Hepatocyte (in vitro differentiated cells): Measurements from ENCODE around the gene RENBP. TPM values are rescaled to one million over a fixed set of nuclear protein-coding genes. Genes with fewer than 3 reads are reported as not detected.

Experiments used
- DNase-seq: peaks from one replicate; pipeline ENCODE4 v3.0.0-alpha.2; 2016; ENCODE audit warnings: low spot score
- H2AFZ ChIP-seq: fragments of 200-600 bp; sonication (generic); 2 replicates; pipeline ENCODE4 v1.6.0; 2016; ENCODE audit warnings: antibody characterized with exemption, mild to moderate bottlenecking
- H3K27ac ChIP-seq: fragments of 200-600 bp; sonication (generic); 2 replicates; pipeline ENCODE4 v1.5.1; 2016; ENCODE audit warnings: mild to moderate bottlenecking
- H3K27me3 ChIP-seq: fragments of 200-600 bp; sonication (generic); 2 replicates; pipeline ENCODE4 v1.6.1; 2016
- H3K36me3 ChIP-seq: fragments of 200-600 bp; sonication (generic); replicated peaks from 2 replicates; pipeline ENCODE4 v1.5.1; 2016; ENCODE audit warnings: low read depth; ENCODE audit not compliant: insufficient read depth
- H3K4me1 ChIP-seq: fragments of 200-600 bp; sonication (generic); 2 replicates; pipeline ENCODE4 v1.5.1; 2016; ENCODE audit warnings: mild to moderate bottlenecking, moderate library complexity; ENCODE audit not compliant: insufficient read depth
- H3K4me2 ChIP-seq: fragments of 200-600 bp; sonication (generic); 2 replicates; pipeline ENCODE4 v1.6.0; 2016
- H3K4me3 ChIP-seq: fragments of 200-600 bp; sonication (generic); 2 replicates; pipeline ENCODE4 v1.5.1; 2016; ENCODE audit warnings: mild to moderate bottlenecking
- H3K79me2 ChIP-seq: fragments of 200-600 bp; sonication (generic); 2 replicates; pipeline ENCODE4 v1.6.0; 2017; ENCODE audit warnings: mild to moderate bottlenecking
- H3K9me2 ChIP-seq: fragments of 200-600 bp; sonication (generic); replicated peaks from 2 replicates; pipeline ENCODE4 v1.6.0; 2017; ENCODE audit warnings: mild to moderate bottlenecking; ENCODE audit not compliant: insufficient read depth
- H3K9me3 ChIP-seq: fragments of 200-600 bp; sonication (generic); 2 replicates; pipeline ENCODE4 v1.5.1; 2016; ENCODE audit warnings: low read depth, mild to moderate bottlenecking
- H4K20me1 ChIP-seq: fragments of 200-600 bp; sonication (generic); 2 replicates; pipeline ENCODE4 v1.6.0; 2016; ENCODE audit warnings: mild to moderate bottlenecking; ENCODE audit not compliant: insufficient read depth, poor library complexity, severe bottlenecking
- EZH2 ChIP-seq: fragments of 200-600 bp; sonication (generic); IDR thresholded peaks from 2 replicates; pipeline ENCODE4 v1.6.1; 2016; ENCODE audit warnings: antibody characterized with exemption, mild to moderate bottlenecking, borderline replicate concordance
- EZH2phosphoT487 ChIP-seq: fragments of 200-600 bp; sonication (generic); IDR thresholded peaks from one replicate; pipeline ENCODE4 v1.6.1; 2018; ENCODE audit warnings: antibody characterized with exemption, mild to moderate bottlenecking, low read depth, moderate library complexity; ENCODE audit not compliant: unreplicated experiment, severe bottlenecking
- WGBS: methylation state at CpG from one replicate; pipeline ENCODE4 v1.1.6; 2016; ENCODE audit warnings: low lambda C conversion rate; ENCODE audit errors: missing lambda C conversion rate; 5-methylcytosine and 5-hydroxymethylcytosine counted together
- polyA plus RNA-seq: library from polyadenylated mRNA; unstranded; fragments of >200 nt; fragmentation: Nextera tagmentation; extraction: Ambion mirVana; gene quantifications from 2 replicates; pipeline ENCODE4 v1.2.1, GENCODE V29; 2016
- total RNA-seq: library from RNA; depleted of rRNA; stranded (reverse); fragments of >200 nt; gene quantifications from 2 replicates; pipeline ENCODE4 v1.2.3, GENCODE V29; 2014
- TF ChIP-seq, protein P1 (sequence below): fragments of 200-600 bp; sonication (generic); IDR thresholded peaks from 2 replicates; pipeline ENCODE4 v1.5.1; 2016; ENCODE audit warnings: antibody characterized with exemption, mild to moderate bottlenecking; ENCODE audit not compliant: poor library complexity

The RENBP gene
- total and polyA plus RNA-seq, 2 experiments from 2014 or later = 5.8 to 22.8 TPM

DNA sequence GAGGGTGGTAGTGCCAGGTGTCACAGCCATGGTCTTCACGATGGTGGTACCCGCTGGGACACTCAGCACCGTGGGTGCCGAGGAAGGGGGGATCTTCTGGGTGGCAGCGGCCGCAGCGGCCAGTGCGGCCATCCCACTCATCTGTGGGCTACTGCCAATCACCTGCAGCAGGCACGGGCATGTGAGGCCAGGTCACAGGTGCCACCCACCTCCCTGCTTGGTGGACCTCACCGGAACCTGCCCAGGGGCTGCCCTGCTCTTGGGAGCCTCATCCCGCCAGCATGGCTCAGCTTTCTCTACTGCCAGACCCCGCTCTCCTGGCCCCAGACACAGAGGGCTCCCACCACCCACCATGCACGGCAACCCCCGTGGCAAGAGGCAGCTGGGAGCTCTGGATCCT, 14.2 kb upstream of the RENBP start:
- Histone ChIP-seq H3K4me3 (no peak overlapping the region), H3K79me2 (no peaks in the 10 kb centered on the region), H3K4me2 (no peak overlapping the region), H3K27me3 (no peaks in the 10 kb centered on the region), H3K9me3 (no peaks in the 10 kb centered on the region), H2AFZ (no peak overlapping the region), H3K36me3 (no peaks in the 10 kb centered on the region), H3K4me1 (no peaks in the 10 kb centered on the region), H4K20me1 (no peaks in the 10 kb centered on the region), H3K9me2 (no peaks in the 10 kb centered on the region), H3K27ac (no peak overlapping the region)
- TF ChIP-seq, protein P1, sequence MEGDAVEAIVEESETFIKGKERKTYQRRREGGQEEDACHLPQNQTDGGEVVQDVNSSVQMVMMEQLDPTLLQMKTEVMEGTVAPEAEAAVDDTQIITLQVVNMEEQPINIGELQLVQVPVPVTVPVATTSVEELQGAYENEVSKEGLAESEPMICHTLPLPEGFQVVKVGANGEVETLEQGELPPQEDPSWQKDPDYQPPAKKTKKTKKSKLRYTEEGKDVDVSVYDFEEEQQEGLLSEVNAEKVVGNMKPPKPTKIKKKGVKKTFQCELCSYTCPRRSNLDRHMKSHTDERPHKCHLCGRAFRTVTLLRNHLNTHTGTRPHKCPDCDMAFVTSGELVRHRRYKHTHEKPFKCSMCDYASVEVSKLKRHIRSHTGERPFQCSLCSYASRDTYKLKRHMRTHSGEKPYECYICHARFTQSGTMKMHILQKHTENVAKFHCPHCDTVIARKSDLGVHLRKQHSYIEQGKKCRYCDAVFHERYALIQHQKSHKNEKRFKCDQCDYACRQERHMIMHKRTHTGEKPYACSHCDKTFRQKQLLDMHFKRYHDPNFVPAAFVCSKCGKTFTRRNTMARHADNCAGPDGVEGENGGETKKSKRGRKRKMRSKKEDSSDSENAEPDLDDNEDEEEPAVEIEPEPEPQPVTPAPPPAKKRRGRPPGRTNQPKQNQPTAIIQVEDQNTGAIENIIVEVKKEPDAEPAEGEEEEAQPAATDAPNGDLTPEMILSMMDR = no peak
- TF ChIP-seq EZH2phosphoT487 (no peak), EZH2 (no peak)
- DNase-seq = no peak
- 96% methylated on average over 14 of the region's 14 CpGs for WGBS

DNA sequence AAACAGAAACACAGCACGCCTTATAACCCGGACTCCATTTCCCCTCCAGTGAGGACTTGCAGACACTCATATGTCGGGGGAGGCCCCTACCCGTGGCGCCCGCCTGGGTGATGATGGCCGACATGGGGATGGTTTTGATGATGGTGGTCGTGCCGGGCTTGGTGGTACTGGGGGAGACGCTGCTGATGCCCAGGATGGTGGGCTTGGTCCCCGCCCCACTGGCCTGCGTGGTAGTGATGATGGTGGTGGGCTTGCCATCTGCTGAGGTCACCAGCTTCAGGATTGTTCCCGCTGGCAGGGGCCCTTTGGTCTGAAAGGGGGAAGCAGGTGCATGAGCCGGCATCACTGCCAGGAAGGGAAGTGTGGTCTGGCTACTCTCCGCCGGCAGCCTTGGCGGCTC, 12.8 kb upstream of the RENBP start:
- Histone ChIP-seq H3K4me1 (no peaks in the 10 kb centered on the region), H3K27me3 (no peaks in the 10 kb centered on the region), H4K20me1 (no peaks in the 10 kb centered on the region), H3K9me3 (no peaks in the 10 kb centered on the region), H3K4me2 (no peak overlapping the region), H2AFZ (no peak overlapping the region), H3K79me2 (no peaks in the 10 kb centered on the region), H3K4me3 (no peak overlapping the region), H3K9me2 (no peaks in the 10 kb centered on the region), H3K36me3 (no peaks in the 10 kb centered on the region), H3K27ac (no peak overlapping the region)
- DNase-seq = no peak
- TF ChIP-seq, protein P1 = no peak
- no peak for TF ChIP-seq EZH2
- TF ChIP-seq EZH2phosphoT487 = no peak
- WGBS = 92% methylated on average over 17 of the region's 17 CpGs

- Histone ChIP-seq H3K27me3 (no peaks in the 10 kb centered on the region), H3K27ac (no peak overlapping the region), H3K9me2 (no peaks in the 10 kb centered on the region), H3K4me1 (no peaks in the 10 kb centered on the region), H3K4me3 (no peak overlapping the region), H4K20me1 (no peaks in the 10 kb centered on the region), H3K9me3 (no peaks in the 10 kb centered on the region), H3K79me2 (no peaks in the 10 kb centered on the region), H2AFZ (no peak overlapping the region), H3K4me2 (no peak overlapping the region), H3K36me3 (no peaks in the 10 kb centered on the region)
- TF ChIP-seq EZH2phosphoT487 (no peak), EZH2 (no peak)
- TF ChIP-seq, protein P1 = no peak
- DNase-seq = no peak
- WGBS = 90% methylated on average over 35 of the region's 35 CpGs
Measured at GRCh38 chrX:153956044-153956907, 11.8 kb upstream of the RENBP start.
